Measurements from ENCODE around the gene HRH2.

The HRH2 gene

GRCh38 chr5:175728885-175729828 is 71.3 kb downstream of the HRH2 start:
- CTCF ChIA-PET = interaction anchor here (0.6 to 4.8 kb wide), 35 partner anchors 9 to 1384 kb away, joined by 3 to 41 read pairs (median 3); partner anchors contain the start of genes CLTB and CPLX2
- TF ChIP-seq CTCF (IDR thresholded peaks at IDR 0.05; ENCODE audit: control extremely low read depth, extremely low read depth, low read depth, missing control alignments) = no peak
- no peak for DNase-seq (ENCODE audit: extremely low spot score)
- POLR2A ChIA-PET = no interaction called here

- TF ChIP-seq CTCF (IDR thresholded peaks at IDR 0.05; ENCODE audit: control extremely low read depth, extremely low read depth, low read depth, missing control alignments) = peak; percentile 92
- CTCF ChIA-PET = interaction anchor here (0.6 to 4.8 kb wide), 38 partner anchors 9 to 1383 kb away, joined by 3 to 41 read pairs (median 3); partner anchors contain the start of genes CLTB and CPLX2
- POLR2A ChIA-PET = no interaction called here
- peak; percentile 88 for DNase-seq (ENCODE audit: extremely low spot score)
These were observed 72.0 kb downstream of the HRH2 start for GRCh38 chr5:175729829-175730277.

- CTCF ChIA-PET = interaction anchor here (0.8 to 4.8 kb wide), 9 partner anchors 10 to 197 kb away, joined by 3 to 41 read pairs (median 4); no protein-coding TSS in a partner anchor
These were observed 73.3 kb downstream of the HRH2 start for GRCh38 chr5:175731172-175731571.

GRCh38 chr5:175731756-175732465 is 74.0 kb downstream of the HRH2 start:
- DNase-seq (ENCODE audit: extremely low spot score) = no peak
- ChIA-PET CTCF (interaction anchor here (0.9 to 2.9 kb wide), 4 partner anchors 13 to 842 kb away, joined by 3 to 15 read pairs (median 3); no protein-coding TSS in a partner anchor), POLR2A (no interaction called here)
- TF ChIP-seq CTCF (IDR thresholded peaks at IDR 0.05; ENCODE audit: control extremely low read depth, extremely low read depth, low read depth, missing control alignments) = no peak

More at GRCh38 chr5:175731172-175731571, 73.3 kb downstream of the HRH2 start:
- no peak for DNase-seq (ENCODE audit: extremely low spot score)
- POLR2A ChIA-PET = no interaction called here
- no peak for TF ChIP-seq CTCF (IDR thresholded peaks at IDR 0.05; ENCODE audit: control extremely low read depth, extremely low read depth, low read depth, missing control alignments)

GRCh38 chr5:175733017-175733416 is 75.1 kb downstream of the HRH2 start:
- ChIA-PET CTCF (interaction anchor here (1.1 kb wide), 1 partner anchor 15 kb away, joined by 3 read pairs; no protein-coding TSS in a partner anchor), POLR2A (no interaction called here)
- DNase-seq (ENCODE audit: extremely low spot score) = no peak
- TF ChIP-seq CTCF (IDR thresholded peaks at IDR 0.05; ENCODE audit: control extremely low read depth, extremely low read depth, low read depth, missing control alignments) = no peak

GRCh38 chr5:175734016-175734415 is 76.1 kb downstream of the HRH2 start:
- no peak for TF ChIP-seq CTCF (IDR thresholded peaks at IDR 0.05; ENCODE audit: control extremely low read depth, extremely low read depth, low read depth, missing control alignments)
- DNase-seq (ENCODE audit: extremely low spot score) = no peak
- POLR2A ChIA-PET = no interaction called here
- CTCF ChIA-PET = interaction anchor here (1.1 kb wide), 1 partner anchor 16 kb away, joined by 3 read pairs; no protein-coding TSS in a partner anchor

Measured in GM10248 (cell line).